Forelimb muscle (tissue), 1 donor: Measurements from ENCODE around the gene TBX4. TPM values are rescaled to one million over a fixed set of nuclear protein-coding genes. Genes with fewer than 3 reads are reported as not detected.

Source experiments
- DNase-seq: peaks from one replicate; pipeline ENCODE4 v3.0.0-alpha.2; 2013; ENCODE audit warnings: low read depth
- polyA plus RNA-seq: library from polyadenylated mRNA; unstranded; fragments of 120-200 nt; gene quantifications from one replicate; pipeline ENCODE4 v1.2.1, GENCODE V29; 2013; ENCODE audit not compliant: insufficient read length

The TBX4 gene
- 7.7 TPM for polyA plus RNA-seq

DNA sequence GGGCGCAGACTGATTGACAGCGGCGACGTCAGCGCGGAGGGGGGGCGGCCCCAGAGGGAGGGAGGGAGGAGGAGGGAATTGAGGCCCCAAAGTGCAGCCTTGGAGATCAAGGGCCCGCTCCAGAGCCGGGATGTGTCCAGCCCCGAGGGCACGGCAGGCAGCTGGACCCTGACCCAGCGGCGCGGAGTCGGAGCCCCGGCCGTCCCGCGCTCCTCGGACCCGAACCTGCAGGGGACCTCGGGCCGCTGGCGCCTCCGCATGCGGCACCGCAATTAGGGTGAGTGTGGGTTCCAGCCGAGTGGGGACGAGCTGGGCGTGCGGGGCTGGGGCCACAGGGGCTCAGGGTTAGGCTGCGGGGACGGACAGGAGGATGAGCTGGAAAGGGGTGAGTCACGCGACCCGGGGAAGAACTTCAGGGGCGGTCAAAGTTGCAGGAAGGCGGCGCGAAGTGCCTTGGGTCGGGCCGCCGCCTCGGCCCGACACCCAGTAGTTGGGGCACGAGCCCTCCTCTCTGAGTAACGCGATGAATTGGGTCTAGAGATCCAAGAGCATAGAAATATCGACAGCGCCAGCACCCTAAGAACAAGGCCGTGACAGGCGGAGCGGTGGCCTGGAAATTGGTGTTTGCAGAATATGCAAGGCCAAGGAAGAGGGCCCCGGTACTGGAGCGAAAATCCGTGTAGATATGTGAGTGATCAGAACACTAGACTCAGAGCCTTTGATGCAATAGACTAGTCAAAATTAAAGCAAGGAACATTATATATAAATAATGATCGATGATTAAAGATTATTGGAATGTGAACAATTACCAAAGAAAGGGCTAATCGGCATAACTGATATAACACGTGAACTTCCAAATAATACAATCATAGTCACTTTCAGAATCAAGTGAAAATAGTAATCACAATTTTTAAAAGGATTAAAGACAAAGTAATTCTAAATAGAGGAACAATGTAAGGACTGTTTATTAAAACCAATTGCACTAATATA is at the start of gene TBX4:
Gene TBX4 (plus strand): TSS at position 122 of the 990 bp plus-strand sequence. CDS start 4,069 bp downstream, outside the sequence.
- no peak for DNase-seq

DNA sequence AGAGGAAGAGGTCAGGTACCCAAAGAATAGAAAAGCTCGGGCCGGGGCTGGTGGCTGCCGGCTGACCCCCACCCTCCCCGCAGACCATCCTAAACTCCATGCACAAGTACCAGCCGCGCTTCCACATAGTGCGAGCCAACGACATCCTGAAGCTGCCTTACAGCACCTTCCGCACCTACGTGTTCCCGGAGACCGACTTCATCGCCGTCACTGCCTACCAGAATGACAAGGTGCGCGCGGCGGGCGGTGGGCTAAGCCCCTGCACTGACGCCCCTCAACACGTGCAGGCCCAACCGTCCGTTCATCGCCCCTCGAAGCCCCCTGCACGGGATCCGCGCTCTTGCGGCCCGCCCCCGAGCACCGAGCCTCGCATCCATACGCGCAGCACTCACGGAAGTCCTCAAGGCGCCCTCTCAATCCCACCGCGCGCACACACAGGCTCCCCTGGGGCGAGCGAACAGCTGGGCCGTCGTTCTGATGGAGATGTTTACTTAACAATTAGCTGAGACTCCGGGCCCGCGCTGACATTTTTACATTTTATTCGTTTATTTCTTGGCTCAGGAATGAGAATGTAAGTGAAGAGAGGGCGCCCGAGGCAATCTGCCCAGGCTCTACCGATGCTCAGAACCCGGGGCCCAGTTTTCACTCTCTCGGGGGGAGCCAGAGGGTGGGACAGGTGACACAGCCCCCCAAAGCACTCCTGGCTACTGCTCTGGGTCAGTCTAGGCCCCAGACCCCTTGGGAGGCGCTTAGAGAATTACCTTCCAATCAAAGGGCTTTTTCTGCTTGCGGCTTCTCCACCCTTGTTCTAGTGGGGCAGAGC is 49.0 kb upstream of the TBX4 start:
- DNase-seq, result no peak

DNA sequence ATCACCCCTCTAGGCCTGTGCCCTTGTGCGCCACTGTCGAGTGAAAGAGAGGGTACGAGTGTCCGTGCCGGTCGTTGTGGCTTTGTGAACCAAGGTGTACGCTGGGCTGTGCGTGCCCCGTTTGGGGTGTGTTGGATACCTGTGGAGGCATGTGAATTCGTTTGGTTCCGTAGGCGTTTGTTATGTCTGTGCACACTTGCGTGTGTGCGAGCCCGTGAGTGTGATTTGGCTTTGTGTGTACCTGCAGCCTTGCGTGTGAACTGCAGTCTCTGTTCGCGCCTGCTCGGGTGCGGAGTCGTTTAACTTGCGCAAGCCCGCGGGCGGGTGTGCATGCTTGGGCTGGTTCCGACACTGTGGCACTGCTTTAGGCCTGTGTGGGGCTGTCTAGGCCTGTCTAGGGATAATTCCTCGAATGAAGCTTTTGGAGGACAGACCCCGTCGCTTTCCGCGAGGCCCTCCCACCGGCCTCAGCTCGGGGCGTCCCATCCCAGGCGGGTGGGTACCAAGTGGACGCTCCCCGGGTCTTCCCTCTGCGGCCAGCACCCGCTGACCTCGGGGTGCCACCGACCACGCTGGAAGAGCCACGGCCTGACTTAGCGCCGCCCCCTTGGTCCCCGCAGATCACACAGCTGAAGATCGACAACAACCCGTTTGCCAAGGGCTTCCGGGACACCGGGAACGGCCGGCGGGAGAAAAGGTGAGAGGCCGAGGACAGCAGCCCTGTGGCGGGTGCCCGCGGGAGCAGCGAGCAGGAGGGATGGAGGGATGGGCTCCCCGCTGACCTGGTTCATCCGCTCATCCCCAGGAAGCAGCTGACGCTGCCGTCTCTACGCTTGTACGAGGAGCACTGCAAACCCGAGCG is 48.2 kb upstream of the TBX4 start:
- no peak for DNase-seq

DNA sequence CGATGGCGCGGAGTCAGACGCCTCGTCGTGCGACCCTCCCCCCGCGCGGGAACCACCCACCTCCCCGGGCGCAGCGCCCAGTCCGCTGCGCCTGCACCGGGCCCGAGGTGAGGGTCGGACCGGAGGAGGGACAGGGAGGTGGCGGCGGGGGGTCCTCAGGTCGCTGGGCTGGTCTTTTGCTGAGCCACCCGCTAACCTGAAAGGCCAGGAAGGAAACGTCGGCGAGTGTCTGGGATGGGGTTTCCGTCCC is 47.6 kb upstream of the TBX4 start:
- DNase-seq, result no peak

DNA sequence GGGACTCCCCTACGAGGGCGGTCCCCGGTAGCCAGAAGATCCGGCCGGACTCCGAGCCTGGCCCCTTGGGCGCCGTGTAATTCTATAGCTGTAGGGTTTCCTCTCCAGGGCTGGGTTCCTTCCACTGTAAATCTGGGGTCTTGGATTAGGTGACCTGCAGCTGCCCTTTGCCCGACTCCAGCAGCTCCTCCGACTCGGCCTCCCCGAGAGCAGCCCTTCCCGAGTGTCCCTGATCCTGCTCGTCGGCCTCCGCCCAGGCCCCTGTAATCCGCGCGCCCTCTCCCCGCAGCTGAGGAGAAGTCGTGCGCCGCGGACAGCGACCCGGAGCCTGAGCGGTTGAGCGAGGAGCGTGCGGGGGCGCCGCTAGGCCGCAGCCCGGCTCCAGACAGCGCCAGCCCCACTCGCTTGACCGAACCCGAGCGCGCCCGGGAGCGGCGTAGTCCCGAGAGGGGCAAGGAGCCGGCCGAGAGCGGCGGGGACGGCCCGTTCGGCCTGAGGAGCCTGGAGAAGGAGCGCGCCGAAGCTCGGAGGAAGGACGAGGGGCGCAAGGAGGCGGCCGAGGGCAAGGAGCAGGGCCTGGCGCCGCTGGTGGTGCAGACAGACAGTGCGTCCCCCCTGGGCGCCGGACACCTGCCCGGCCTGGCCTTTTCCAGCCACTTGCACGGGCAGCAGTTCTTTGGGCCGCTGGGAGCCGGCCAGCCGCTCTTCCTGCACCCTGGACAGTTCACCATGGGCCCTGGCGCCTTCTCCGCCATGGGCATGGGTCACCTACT is 47.1 kb upstream of the TBX4 start:
- no peak for DNase-seq

DNA sequence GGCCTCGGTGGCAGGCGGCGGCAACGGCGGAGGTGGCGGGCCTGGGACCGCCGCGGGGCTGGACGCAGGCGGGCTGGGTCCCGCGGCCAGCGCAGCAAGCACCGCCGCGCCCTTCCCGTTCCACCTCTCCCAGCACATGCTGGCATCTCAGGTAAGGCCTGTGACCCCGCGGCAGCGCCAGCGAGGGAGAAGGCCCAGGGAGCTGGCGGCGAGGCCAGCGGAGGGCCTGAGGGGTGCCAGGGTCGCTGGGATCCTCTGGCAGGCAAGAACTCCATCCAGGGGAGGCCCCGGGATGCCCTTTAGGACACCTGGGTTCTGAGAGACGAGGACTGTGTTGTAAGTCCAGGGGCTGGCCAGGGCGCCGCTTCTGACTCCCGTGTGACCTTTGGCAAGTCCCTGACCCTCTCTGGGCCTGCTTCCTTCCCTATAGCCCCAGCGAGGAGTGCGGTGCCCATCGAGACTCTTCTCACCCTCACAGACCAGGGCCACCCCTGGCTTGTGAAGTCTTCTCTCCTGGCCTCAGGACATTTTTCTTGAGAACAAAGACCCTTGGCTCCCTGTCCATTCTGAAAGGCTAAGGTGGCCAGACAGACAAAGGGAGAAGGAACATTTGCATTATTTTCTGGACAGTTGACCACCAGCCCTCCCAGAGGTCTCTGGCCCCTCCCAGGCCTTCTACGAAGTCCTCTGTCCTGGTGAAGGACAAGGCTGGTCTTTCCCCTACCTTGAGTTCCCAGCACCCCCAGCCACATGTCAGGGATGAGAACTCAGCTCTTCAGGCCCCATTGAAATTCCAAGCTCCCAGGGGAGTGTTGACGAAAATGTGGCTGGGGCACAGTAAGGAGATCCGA is 46.3 kb upstream of the TBX4 start:
- DNase-seq, result no peak

DNA sequence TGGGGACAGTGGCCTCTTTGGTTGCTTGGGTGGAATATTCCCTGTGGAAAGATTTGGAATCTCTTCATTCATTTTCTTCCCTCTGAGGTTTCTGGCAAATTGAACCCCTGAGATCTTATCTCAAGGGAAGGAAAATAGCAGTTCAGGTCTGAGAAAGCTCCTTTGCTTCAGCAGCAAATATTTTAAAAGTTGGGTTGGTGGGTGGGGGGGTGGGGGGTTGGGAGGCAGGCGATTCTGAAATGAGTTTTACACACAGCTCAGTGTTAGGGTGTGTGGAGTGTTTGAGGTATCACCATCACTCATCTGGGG is 45.7 kb upstream of the TBX4 start:
- DNase-seq, result no peak

DNA sequence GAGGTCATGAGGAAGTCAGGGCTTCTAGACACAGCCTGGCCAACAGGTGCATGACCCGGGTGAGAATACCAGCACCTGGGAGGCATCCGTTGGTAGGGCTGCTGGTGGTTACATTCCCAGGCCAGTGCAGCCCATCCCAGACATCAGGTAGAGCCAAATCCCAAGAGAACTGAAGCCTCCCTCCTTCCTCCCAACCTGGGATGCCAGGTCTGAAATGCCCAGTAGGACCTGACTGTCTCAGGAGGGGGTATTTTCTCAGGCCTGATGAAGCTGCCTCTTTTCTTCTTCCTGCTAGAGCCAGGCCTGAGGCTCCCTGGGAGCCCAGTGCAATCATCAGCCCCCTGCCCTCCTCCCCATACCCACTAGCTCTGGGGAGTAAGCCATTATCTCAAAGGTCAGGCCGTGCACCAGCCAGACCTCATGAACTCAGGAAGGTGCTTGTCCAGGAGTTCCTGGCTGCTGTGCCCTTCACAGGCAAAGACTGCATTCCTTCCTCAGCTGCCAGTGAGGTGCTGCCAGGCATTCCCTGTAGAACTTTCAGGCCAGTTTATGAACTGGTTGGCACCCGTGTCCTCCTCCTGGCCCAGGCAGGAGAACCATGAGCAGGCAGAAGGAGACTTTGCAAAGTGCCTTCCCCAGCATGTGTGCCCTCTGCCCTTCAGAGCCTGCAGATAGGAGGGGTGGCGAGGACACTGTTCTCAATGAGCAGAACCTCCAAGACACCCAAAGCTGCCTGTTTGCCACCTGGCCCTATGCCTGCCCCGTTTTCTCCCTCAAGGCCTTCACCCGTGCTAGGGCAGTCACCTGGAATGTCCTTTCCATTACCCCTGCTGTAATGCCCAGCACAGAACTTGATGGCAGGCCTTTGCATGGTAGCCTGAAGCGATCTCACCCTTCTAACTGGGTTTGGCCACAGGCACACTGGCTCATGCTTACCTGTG is 45.0 kb upstream of the TBX4 start:
- no peak for DNase-seq

DNA sequence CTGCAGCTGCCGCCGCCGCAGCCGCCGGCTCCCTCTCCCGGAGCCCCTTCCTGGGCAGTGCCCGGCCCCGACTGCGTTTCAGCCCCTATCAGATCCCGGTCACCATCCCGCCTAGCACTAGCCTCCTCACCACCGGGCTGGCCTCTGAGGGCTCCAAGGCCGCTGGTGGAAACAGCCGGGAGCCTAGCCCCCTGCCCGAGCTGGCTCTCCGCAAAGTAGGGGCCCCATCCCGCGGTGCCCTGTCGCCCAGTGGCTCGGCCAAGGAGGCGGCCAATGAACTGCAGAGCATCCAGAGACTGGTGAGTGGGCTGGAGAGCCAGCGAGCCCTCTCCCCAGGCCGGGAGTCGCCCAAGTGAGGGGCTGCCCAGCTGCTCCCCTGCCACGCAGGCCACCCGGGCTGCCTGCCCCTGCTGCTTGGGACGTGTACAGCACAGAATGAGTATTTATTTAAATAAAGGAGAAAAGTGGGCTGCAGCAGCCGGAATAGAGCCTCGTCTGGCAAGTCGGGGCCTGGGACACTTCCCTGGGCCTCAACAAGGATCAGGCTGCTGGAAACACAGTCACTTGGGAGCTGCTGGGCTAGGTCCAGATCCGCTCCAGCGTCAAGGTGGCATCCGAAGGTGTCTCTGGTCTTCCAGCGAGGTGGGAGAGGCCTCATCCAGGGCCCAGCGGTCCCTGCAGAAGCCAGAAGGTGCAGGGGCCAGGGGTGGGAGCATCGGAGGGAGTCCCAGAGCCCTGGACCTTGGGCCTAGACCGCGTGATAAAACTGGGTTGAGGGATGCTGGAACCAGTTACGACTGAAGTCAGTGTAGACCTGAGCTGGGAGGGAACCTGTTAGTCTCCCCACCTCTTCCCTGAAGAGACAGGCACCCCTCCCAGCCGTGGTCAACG is 43.8 kb upstream of the TBX4 start:
- no peak for DNase-seq

DNA sequence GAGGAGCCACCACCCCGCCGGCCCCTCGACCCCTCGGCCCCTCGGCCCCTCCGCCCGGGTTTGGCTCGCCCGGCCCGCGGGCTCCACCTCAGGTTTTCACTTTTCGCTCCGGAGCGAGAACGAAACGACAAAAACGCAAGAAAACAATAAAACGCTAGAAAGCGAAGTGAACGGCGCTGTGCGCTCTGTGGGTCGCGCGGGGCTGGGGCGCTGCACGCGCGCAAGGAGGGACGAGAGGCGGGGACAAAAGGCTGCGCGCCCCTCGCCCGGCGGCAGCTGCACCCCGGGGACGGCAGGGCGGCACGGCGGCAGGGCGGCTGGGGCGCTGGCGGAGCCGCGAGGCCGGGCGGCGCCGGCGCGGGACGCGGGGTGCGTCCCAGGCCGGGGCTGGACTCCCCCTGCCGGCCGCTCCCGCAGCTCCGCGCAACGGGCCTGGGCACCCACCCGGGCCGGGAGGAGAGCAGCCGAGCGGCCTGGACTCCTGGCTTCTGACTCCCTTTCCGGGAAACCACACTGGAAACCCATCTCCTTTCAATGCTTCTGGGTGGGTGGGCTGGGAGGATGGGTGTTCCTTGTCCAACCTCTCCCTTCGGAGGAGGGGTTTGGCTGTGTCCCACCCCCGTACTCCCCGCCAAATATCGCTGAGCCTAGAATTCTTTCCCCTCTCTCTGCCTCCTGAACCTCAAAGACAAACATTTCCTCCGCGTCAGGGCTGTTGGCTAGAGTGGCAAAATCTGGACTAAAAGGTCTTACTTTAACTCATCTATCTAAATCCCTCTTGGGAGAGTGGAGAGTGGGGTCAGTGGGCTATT is 42.7 kb upstream of the TBX4 start:
- DNase-seq, result no peak

DNA sequence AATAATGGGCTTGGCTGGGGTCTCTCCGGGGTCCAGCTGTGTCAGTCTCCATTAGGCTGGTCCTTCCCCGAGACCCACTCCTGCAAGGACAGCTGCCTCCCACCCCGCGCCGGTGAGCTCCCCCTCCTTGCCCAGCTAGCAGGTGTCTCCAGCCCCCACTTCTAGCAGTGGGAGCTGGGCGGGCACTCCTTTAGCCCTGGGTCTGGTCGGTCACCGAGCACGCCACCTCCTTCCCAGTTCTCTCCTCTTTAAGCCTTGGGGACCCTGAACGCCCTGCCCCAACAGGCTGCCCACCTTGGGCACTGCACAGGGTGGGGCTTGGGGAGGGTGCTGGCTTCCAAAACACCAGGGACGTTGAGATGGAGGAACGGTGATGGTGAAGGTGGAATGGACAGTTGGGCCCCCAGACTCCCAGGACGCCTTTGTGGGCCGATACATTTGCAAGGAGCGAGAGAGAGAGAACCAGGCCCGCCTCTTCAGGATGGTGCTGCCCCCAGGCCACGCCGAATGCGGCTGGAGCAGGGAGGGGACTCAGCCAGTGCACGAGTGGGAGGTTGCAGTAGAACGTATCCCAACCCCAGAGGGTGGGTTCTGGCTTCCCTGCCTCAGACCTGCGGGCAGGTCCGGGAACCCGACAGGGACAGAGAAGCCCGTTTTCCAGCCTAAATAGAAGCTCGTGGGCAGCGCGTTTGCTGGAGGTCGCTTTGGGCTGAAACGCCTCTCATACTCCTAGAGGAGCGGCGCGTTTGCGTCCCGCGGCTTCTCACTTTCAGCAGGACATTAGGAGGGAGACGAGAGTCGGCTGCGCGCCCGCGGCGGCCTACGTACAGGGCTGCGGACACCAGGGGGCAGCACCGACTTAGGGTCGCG is 41.8 kb upstream of the TBX4 start:
- no peak for DNase-seq

DNA sequence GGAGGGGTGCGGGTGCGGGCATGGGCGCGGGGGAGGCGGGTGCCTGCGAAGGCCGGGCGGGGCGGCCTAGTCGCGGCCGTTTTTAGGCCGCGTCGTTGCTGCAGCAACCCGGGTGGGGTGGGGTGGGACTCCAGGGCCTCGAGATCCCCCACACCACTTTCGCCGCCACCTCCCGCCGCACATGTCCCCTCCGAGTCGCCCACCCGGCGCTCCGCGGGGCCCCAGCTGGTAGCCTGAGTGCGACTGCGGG is 41.3 kb upstream of the TBX4 start:
- DNase-seq, result no peak

DNA sequence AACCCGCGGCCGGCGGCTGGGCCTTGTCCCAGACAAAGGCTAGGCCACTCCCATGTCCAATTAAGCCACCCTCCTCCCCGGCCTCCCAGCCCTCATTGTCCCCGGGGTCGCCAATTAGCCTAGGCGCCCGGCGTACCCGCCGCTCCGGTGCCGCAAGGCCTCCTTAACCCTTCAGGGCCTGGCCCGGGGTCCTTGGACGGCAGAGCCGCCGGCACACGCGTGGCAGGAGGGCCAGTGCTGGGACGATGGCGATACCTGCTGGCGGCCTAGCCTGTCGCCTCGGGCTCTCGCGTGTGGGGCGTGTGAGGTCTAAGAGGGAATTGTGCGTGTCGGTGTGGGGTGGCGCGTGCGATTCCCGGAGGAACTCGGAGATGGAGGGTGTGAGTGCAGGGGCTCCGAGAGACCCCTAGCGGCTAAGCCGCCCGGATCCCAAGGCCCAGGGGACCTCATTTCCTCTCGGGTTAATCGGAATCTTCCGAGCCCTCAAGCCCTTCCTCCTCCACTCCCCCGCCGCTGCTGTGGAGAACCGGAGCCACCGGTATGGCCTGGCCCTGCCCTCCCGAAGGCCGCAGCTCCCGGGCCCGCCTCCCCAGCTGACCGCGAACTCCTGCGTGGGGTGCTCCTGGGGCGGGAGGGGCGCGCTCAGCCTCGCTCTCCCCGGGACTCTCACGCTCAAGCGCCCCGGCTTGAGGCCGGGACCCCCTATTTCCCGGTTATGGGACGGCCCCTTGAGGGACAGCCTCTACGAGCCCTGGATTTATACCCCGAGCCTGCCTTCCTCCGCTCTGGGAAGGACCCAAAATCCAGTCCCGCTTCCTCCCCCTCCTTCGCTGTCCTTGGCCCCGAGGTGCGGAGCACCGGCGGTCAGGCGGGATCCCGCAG is 40.7 kb upstream of the TBX4 start:
- DNase-seq, result no peak

DNA sequence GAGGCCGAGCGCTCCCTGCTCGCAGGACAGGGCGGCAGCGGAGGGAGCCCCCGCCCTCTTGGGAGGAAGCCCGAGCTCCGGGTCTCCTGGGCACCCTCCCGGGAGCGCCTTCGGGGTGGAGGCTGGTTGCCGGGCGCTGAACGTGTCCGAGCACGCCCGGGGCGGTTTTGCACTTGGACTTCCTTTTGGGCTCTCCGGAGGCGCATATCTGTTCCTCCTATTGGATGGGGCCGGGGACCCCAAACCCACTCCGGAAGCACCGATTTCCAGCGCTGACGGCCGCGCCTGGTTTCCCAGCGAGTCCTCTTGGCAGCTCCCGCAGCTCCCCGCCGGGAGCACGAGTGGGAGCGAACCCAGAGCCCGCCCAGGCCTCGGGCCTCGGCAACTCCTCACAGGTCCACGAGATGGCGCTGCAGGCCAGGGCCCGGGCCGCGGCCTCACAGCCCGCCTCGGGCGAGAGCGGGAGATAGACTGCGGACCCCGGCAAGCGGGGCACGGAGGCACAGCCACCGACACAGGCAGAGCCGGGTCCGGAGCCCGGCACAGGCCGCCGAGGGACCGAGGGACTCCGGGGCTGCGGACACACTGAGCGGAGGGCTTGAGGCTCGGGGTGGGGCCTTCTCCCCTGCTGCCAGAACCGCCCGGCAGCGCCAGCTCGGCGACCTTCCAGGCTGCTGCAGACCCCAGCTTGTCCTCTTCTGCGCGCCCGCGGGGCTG is 39.9 kb upstream of the TBX4 start:
- DNase-seq, result no peak
